Body of pancreas (tissue), 4 donors: ENCODE data around the gene AKAP13. TPM values are rescaled to one million over a fixed set of nuclear protein-coding genes. Genes with fewer than 3 reads are reported as not detected.

Experiments
- ATAC-seq: fragments of 150-250 bp; one replicate; pipeline ENCODE4 v1.9.1; 2016
- DNase-seq, 4 donors: peaks; one replicate each; pipeline ENCODE4 v3.0.0-alpha.2; 2019
- H3K27ac ChIP-seq, 4 donors: fragments of 200-600 bp; sonication (generic); 1 replicate in 3 of 4; 2 replicates in 1 of 4; pipeline versions ENCODE4 v1.5.1 to v1.6.1; 2016 to 2019; ENCODE audit warnings: mild to moderate bottlenecking in 1 of 4, mixed read lengths in 1 of 4, moderate library complexity in 1 of 4
- H3K27me3 ChIP-seq, 2 donors: fragments of 200-600 bp; sonication (generic); one replicate each; pipeline ENCODE4 v1.6.0; 2016; ENCODE audit warnings: mild to moderate bottlenecking in 1 of 2
- H3K36me3 ChIP-seq, 2 donors: fragments of 200-600 bp; sonication (generic); replicated peaks in 1 of 2; 2 replicates each; pipeline ENCODE4 v1.5.1; 2016; ENCODE audit warnings: low read depth in 2 of 2; ENCODE audit not compliant: insufficient read depth in 1 of 2
- H3K4me1 ChIP-seq: fragments of 200-600 bp; sonication (generic); one replicate; pipeline ENCODE4 v1.6.0; 2016
- H3K4me3 ChIP-seq, 2 donors: fragments of 200-600 bp; sonication (generic); 1 replicate in 1 of 2; 2 replicates in 1 of 2; pipeline ENCODE4 v1.5.1; 2016 to 2019
- H3K9me3 ChIP-seq, 3 donors: fragments of 200-600 bp; sonication (generic); 1 replicate in 2 of 3; 2 replicates in 1 of 3; pipeline ENCODE4 v1.5.1; 2016
- CTCF ChIP-seq, 7 experiments: fragments of 450-650 bp in 4 of 7; fragments of 200-600 bp in 3 of 7; sonication (generic) in 3 of 7; IDR thresholded peaks; one replicate each; pipeline ENCODE4 v1.5.1; 2016 to 2019; ENCODE audit warnings: antibody characterized with exemption in 7 of 7
- POLR2A ChIP-seq, 3 donors: fragments of 450-650 bp; IDR thresholded peaks; one replicate each; pipeline ENCODE4 v1.6.1; 2016; ENCODE audit warnings: antibody characterized with exemption in 3 of 3, mild to moderate bottlenecking in 2 of 3
- WGBS, 2 donors: methylation state at CpG; one replicate each; pipeline ENCODE4 v1.1.5; 2017; 5-methylcytosine and 5-hydroxymethylcytosine counted together
- intact Hi-C: fragments of 100-400 bp; cut with DNase I; formaldehyde crosslinking; loops from one replicate; pipeline ENCODE4 v1.15.1; 2023
- total RNA-seq, 2 donors: library from RNA; depleted of rRNA; stranded (reverse); fragments of >200 nt; gene quantifications; one replicate each; pipeline ENCODE4 v1.1.0, GENCODE V29; 2016

The AKAP13 gene
- total RNA-seq, 2 donors from 2014 or later: 102 to 160 TPM

DNA sequence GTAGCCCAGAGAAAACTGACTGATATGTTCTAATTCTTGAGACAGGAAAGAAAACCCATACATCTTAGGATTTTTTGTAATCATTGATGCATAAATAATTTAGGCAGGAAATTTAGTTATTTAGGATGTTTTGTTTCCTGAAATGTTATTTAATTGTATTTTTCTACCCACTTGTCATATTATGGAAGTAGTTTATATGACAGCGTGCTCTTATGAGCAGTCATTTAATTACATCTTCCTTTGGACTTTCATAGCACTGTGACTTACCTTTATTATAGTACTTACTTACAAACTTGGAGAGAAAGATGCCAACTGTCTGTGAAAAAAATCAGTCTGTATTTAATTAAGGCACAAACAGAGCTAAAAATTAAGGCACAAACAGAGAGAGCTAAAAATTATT, 65.0 kb downstream of the AKAP13 start:
- ATAC-seq (no peak), DNase-seq (no peak)
- no peak overlapping the region for H3K27ac ChIP-seq
- peaks cover 27% of the 10 kb centered on the region for H3K4me1 ChIP-seq
- H3K27me3 ChIP-seq: no peaks in the 10 kb centered on the region
- whole genome bisulfite sequencing, 2 donors: 92 to 95% methylated on average over 1 of the region's 1 CpG
- no peaks in the 10 kb centered on the region for H3K9me3 ChIP-seq
- no peak overlapping the region for H3K4me3 ChIP-seq
- TF ChIP-seq POLR2A (IDR thresholded peaks at IDR 0.05) (no peak), CTCF (IDR thresholded peaks at IDR 0.05) (no peak)
- intact Hi-C loops: no loop called here
- no peaks in the 10 kb centered on the region for H3K36me3 ChIP-seq

GRCh38 chr15:85451099-85451700, 70.8 kb downstream of the AKAP13 start:
- no peaks in the 10 kb centered on the region for H3K36me3 ChIP-seq
- no peak overlapping the region for H3K27ac ChIP-seq
- intact Hi-C loops: no loop called here
- 80 to 98% methylated on average over 3 of the region's 3 CpGs for WGBS, 2 donors
- TF ChIP-seq CTCF (IDR thresholded peaks at IDR 0.05) (no peak), POLR2A (IDR thresholded peaks at IDR 0.05) (no peak)
- ATAC-seq: no peak
- H3K9me3 ChIP-seq: no peaks in the 10 kb centered on the region
- H3K4me1 ChIP-seq: peaks cover 3% of the 10 kb centered on the region
- H3K4me3 ChIP-seq: no peak overlapping the region
- DNase-seq: no peak
- no peaks in the 10 kb centered on the region for H3K27me3 ChIP-seq

GRCh38 chr15:85452436-85452835, 72.0 kb downstream of the AKAP13 start:
- Histone ChIP-seq H3K27ac (no peak overlapping the region), H3K9me3 (no peaks in the 10 kb centered on the region), H3K4me1 (peaks cover 3% of the 10 kb centered on the region), H3K27me3 (no peaks in the 10 kb centered on the region), H3K4me3 (no peak overlapping the region), H3K36me3 (no peaks in the 10 kb centered on the region)
- WGBS, 2 donors: 93 to 100% methylated on average over 1 of the region's 1 CpG
- DNase-seq (no peak), ATAC-seq (no peak)
- intact Hi-C loops: no loop called here
- TF ChIP-seq POLR2A (IDR thresholded peaks at IDR 0.05) (no peak), CTCF (IDR thresholded peaks at IDR 0.05) (no peak)

DNA sequence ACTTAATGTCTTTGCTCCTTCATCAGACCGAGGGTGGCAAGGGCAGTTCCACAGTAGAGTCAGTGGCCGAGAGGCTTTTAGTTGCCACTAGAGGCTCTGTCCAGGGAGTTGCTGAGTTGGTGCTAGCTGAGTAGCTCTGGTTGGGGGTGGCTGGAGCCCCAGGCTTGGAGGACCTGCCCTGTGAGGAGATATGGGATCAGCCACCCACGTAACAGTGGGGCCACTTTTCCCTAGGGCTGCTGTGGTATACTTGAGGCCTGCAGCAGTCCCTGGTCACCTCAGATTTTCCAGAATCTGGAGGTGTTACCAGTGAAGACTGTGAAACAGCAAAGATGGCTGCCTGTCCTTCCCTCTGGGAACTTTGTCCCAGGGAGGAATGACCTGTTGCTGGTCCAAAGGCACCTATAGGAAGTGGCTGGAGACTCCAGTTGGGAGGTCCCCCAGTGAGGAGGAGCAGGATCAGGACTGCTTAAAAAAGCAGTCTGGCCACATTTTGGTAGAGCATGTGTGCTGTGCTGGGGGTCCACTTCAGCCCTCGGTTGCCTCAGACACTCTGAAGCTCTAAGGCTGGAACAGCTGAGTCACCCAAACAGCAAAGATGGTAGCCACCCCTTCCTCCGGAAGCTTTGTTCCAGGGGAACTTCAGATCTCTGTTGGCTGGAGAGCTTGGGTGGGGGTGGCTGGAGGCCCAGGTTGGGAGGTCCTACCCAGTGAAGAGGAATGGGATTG, 72.9 kb downstream of the AKAP13 start:
- WGBS, 2 donors: 80 to 97% methylated on average over 3 to 5 of the region's 5 CpGs
- TF ChIP-seq CTCF (IDR thresholded peaks at IDR 0.05) (no peak), POLR2A (IDR thresholded peaks at IDR 0.05) (no peak)
- H3K9me3 ChIP-seq: no peaks in the 10 kb centered on the region
- H3K4me3 ChIP-seq: no peak overlapping the region
- peaks cover 3% of the 10 kb centered on the region for H3K4me1 ChIP-seq
- intact Hi-C loops: no loop called here
- no peak overlapping the region for H3K27ac ChIP-seq
- H3K27me3 ChIP-seq: no peaks in the 10 kb centered on the region
- DNase-seq: no peak
- ATAC-seq: no peak
- no peaks in the 10 kb centered on the region for H3K36me3 ChIP-seq

- Histone ChIP-seq H3K4me3 (no peak overlapping the region), H3K9me3 (no peaks in the 10 kb centered on the region), H3K4me1 (peaks cover 3% of the 10 kb centered on the region), H3K27me3 (no peaks in the 10 kb centered on the region), H3K27ac (peak overlapping the region in 1 of 4 donors; percentile 16), H3K36me3 (no peaks in the 10 kb centered on the region)
- TF ChIP-seq CTCF (IDR thresholded peaks at IDR 0.05) (no peak), POLR2A (IDR thresholded peaks at IDR 0.05) (no peak)
- DNase-seq (no peak), ATAC-seq (peak; percentile 33)
- intact Hi-C loops: no loop called here
- 46 to 55% methylated on average over 7 of the region's 7 CpGs for WGBS, 2 donors
Measured at GRCh38 chr15:85454403-85454802, 74.0 kb downstream of the AKAP13 start.
